Measurements from ENCODE around the gene LRRC56.
"Not testable (repeated sequence)": the region's sequence is repeated elsewhere in the genome, so short reads cannot be mapped to it uniquely, and the experiment has no call there.

Gene LRRC56

DNA sequence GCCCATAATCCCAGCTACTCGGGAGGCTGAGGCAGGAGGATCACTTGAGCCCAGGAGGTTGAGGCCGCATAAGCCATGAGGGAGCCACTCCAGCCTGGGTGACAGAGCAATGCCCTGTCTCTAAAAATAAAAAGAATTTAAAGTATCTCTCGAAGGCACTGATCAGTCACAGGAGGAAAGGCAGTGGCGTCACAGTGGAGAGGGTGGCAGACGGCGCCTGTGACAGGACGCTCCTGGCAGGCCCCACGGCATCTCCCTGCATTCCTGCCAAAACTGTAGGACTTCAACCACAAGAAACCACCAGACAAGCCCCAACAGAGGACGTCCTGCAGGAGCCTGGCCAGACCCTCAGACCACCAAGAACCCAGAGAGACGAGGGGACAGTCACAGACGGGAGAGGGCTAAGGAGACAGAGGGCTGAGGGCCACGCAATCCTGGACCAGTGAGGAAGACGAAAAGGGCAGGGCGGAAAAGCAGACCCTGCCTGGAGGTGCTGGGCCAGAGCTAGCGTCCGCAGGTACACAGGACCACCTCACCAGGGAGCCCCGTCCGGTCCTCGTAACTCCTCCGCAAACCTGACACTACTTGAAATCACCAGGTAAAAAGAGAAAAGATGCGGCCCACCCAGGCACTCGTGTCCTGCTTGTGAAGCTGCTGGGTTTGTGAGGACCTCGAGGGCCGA, 36.2 kb upstream of the LRRC56 start:
- no peak for DNase-seq (ENCODE audit: low read depth in 2 of 2)

- no peak for DNase-seq (ENCODE audit: low read depth in 2 of 2)
Measured at GRCh38 chr11:501683-502287, 35.5 kb upstream of the LRRC56 start.

DNA sequence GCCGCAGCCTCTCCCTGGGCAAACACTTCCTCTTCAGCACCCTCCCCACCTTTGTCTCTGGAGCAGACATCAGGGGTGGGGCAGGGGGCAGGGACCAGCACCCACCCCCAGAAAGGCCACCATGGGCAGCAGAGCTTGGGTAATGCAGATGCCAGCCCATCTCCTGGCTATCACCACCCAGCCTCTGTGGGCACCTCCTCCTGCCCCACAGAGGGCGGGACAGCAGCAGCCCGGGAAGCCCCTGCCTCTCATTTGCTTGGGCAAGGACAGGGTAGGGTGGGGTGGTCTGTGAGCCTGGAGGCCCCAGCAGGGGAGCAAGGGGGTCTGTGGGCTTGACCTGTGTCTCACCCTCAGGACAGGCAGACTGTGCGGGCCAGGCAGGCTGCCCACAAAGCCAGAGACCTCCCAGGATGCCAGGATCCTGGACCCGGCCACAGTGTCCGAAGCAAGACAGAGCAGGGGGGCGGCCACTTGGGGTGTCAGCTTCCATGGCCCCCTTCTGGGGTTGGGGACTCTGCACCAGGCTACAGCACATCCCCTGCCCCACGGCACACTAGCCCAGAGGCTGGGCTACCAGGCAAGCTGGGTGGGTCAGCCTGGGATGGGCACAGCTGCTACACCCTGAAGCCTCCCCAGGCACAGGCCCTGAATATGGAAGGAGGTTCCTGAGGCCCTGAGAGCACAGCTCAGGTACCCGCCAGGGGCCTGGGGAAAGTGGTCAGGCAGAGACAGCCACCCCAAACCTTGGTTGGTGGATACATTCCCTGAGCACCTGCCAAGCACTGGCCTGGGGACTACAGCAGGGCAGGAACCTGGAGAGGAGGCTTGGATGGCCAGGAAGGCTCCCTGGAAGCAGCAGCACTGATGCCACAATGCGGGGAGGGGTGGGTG, 34.8 kb upstream of the LRRC56 start:
- no peak for DNase-seq (ENCODE audit: low read depth in 2 of 2)

DNA sequence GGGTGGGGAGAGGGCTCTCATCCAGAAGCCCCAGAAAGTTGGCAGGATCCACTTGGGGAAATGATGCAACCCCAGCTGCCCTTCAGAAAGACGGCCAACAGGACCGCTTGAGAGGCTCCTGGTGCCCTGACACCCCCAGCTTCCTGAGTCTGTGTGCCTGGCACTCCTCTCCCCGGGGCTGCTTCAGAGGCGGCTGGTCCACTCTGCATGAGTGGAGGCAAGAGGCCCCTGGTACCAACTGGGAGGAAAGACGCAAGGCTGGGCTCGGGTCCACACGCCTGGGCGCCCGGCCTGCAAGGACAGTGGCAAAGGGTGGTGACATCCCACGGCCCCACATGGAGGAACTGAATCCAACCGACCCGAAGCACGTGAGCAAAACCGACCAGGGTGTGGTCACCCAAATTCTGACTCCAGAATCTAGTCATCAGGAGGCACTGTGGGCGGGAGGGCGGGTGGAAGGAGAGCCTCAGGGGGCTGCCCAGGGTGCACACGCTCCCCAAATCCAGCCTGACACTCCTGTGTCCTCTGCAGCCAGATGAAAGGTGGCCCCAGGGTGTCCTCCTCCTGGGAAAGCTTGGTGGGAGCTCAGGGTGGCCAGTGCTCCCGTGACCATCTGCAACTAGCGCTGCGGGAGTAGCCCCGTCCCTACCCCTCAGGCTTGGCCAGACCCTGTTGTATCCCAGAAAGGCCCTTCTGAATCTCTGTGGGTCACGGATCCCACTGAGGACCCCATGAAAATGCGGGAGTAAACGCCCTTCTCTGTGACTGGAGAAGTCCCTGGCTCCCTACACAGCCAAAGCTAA, 33.9 kb upstream of the LRRC56 start:
- DNase-seq (ENCODE audit: low read depth in 2 of 2) = no peak

DNA sequence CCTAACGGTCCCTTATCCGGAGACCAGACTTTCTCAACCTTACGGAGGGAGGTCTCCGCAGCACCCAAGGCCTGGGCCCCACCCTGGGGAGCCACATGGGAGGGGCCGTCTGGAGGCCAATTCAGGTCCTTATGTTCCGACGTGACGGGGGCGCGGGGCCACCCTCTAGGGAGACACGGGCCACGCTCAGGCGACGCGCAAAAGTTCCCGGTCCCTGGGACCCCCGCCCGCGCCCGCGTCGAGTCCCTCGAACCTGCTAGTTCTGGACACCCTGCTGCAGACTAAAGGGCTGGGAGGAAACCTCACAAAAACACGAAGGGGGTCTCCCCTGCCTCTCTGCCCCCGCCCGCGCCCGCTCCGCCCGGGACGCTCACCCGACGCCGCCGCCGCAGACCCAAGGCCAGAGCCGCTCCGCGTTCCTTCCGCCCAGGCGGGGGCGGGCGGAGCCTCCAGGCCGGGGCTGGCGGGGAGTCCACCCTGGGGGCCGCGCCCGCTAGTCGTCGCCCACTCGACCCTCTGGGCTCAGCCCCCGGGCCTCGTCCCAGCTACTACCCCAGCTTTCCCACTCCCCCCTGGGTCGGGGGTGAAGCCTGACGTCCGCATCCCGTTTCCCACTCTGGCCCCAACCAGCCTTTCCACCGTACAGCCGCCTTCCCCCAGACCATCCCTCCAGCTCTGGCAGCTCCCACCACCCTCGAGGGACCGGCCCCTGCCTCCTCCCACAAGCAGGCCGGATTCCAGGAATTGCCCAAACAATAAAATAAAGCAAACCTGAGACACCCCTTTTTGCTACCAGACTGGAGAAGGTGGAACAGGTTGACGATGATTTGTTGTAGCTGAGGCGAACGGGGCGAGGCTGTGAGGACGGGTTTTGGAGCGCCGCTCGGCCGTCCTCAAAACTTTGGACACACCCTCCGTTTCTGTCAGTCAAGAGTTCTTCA, 33.0 kb upstream of the LRRC56 start:
- no peak for DNase-seq (ENCODE audit: low read depth in 2 of 2)

DNA sequence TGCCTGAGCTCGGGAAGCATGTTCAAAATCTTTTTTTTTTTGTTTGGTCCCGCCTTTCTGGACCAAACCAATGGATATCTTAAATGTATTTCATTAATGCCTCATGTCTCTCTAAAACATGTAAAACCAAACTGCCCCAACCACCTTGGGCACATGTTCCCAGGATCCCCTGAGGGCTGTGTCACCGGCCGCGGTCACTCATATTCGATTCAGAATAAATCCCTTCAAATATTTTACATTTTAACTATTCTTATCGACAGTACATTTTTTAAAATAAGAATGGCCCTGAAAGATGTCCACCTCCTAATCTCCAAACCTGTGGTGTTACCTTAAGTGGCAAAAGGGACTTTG, 32.4 kb upstream of the LRRC56 start:
- DNase-seq (ENCODE audit: low read depth in 2 of 2) = no peak

DNA sequence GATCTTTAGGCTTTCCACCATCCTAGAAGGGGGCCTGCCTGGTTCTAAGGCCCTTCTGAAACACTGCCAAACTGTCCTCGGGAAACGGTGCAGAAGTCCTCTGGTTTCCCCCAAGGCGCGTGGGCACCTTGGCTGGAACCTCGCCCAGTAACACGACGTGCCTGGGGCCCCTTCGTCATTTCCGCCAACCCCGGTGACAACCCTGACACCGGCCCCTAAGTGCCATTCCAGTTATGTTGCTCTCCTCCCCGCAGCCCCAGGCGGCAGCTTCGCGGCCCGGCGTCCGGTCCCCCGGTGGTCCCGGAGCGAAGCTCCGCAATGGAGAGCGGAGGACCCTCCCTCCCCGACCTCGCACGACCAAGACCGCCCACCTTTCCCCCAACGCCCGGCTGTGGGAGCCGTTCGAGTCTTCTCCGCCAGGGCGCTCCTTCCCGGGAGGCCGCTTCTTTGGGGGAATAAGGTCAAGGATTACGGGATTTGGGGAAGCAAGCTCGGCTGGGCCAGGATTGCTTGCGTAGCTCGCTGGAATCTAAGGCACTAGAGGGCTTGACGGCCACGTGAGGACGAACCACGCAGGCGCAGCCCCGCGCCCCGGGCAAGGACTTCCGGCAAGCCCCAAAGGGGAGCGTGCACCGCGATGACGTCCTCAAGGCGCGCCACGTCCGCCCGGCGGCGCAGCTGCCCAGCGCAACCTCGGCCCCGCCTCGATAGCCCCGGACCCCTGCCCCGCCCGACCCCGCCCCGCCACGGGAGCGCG, 30.9 kb upstream of the LRRC56 start:
- peak; percentile 94 to 95 for DNase-seq (ENCODE audit: low read depth in 2 of 2)

- peak; percentile 99 for DNase-seq (ENCODE audit: low read depth in 2 of 2)
Measured at GRCh38 chr11:506995-507726, 30.2 kb upstream of the LRRC56 start, which contains the start of gene RNH1. TSS of gene RNH1 (minus strand) at chr11:507242. CDS start at chr11:502162, 5,080 bp downstream.

DNA sequence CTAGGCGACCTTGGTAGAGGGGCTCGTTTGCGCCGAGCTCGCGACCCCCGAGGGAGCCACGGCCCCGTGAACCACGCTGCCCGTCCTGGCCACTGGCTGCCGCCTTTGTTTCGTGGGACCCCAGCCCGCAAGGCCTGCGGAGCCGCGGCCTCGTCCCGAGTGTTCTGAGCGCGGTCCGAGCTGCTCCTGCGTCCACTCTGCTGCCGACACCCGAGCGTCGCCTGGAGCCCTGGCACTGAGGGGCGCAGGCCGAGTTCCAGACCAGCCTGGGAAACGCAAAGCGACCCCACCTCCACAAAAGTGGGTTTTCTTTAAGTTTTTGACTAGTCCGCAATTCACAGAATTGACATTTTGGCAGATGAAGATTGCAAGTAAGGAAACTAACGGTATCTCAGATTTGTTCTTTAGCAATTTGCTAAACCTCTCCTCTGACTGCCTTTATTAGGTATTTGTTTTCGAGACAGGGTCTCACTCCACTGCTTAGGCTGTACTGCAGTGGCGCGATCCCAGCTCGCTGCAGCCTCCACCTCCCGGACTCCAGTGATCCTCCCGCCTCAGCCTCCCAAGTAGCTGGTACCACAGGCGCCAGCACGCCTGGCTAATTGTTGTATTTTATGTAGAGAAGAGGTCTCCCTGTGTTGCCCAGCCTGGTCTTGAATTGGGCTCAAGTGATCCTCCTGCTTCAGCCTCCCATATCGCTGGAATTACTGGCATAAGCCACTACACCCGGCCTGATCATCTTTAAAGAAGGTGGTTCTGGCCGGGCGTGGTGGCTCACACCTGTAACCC, 29.4 kb upstream of the LRRC56 start:
- no peak for DNase-seq (ENCODE audit: low read depth in 2 of 2)

- no peak for DNase-seq (ENCODE audit: low read depth in 2 of 2)
Measured at GRCh38 chr11:508956-509355, 28.4 kb upstream of the LRRC56 start.

- DNase-seq (ENCODE audit: low read depth in 2 of 2) = no peak
Measured at GRCh38 chr11:512761-513595, 24.3 kb upstream of the LRRC56 start.

DNA sequence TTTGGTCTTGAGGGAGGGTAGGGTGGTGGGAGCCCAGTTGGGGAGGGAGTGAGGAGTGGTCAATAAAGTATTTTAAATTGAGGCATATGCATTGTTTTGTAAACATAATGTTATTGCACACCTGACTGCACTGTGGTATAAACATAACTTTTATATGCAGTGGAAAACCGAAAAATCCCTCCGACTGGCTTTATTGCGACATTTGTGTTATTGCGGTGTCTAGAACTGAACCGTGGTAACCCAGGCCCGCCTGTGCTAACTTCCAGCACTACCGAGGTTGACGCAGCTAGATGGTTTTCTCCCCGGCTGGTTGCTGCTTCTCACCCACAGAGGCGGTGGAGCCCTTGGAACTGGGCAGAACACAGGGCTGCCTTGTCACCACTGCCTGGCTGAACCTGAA, 22.7 kb upstream of the LRRC56 start:
- DNase-seq (ENCODE audit: low read depth in 2 of 2) = no peak

DNA sequence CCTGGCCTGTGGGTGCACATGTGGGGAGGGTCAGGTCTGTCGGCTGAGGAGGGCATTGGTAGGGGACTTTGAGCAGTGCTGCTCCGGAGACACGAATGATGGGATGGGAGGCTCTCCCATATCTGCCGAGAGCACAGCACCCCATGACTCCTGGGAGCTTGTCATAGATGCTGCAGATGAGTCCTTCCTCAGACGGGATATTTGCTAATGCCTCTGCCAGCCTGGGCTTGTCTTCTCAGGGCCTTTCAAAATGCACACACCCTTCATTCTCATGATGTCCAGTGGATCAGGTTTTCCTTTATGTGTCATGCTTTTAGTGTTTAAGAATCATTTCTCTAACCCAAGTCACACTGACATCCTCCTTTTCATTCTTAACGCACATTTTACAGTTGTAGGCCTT, 22.2 kb upstream of the LRRC56 start:
- no peak for DNase-seq (ENCODE audit: low read depth in 2 of 2)

DNA sequence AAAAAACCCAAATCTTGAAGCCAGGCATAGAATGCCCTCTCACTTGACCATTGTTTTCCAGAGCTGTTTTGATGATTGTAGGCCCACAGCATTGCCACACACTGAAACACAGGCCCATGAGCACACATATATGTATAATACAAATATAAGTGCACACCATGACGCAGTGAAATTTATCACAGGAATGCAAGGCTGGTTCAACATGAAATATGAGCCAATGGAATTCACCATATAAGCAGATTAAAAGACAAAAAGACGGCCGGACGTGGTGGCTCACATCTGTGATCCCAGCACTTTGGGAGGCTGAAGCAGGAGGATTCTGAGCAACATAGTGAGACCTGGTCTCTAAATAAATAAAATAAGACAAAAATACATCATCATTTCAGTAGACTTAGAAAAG, 20.9 kb upstream of the LRRC56 start:
- no peak for DNase-seq (ENCODE audit: low read depth in 2 of 2)

- DNase-seq (ENCODE audit: low read depth in 2 of 2) = not testable (repeated sequence)
Measured at GRCh38 chr11:516918-517685, 20.2 kb upstream of the LRRC56 start.

- peak; percentile 72 to 78 for DNase-seq (ENCODE audit: low read depth in 2 of 2)
Measured at GRCh38 chr11:518463-519202, 18.7 kb upstream of the LRRC56 start.
